ENCODE results near the gene SFRP5.

The SFRP5 gene

DNA sequence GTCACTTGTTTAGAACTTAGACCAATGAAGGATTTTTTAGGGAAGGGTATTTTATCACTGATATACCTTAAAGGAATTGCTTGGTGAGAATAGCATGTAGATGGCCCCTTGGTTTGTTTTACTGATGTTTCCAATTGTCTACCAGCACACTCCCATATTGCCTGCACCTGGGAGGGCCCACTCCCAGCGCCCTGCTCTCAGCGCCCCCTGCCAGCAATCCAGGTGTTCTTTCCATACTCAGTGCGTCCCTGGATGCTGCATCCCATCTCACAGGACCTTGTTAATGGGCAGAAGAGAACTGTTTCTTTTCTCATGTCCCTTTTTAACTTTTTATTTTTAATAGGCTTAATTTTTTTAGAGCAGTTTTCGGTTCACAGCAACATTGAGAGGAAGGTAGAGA, 24.1 kb upstream of the SFRP5 start:
- Histone ChIP-seq H3K27me3 (ENCODE audit: insufficient read depth, low read length) (no peaks in the 10 kb centered on the region), H4K20me1 (ENCODE audit: insufficient read depth, low read length) (no peaks in the 10 kb centered on the region), H2AFZ (ENCODE audit: low read length) (no peak overlapping the region), H3K9me3 (ENCODE audit: low read length) (no peaks in the 10 kb centered on the region), H3K79me2 (ENCODE audit: insufficient read depth, low read length) (no peaks in the 10 kb centered on the region), H3K36me3 (ENCODE audit: insufficient read depth, low read length) (no peaks in the 10 kb centered on the region; the same call in 1 of the 2 replicates), H3F3A (ENCODE audit: insufficient read depth, low read length) (no peaks in the 10 kb centered on the region), H3K9me2 (ENCODE audit: low read depth, low read length) (no peaks in the 10 kb centered on the region), H3K4me2 (ENCODE audit: low read length) (no peak overlapping the region), H3K9ac (ENCODE audit: low read length) (no peak overlapping the region), H3K4me3 (ENCODE audit: low read depth, low read length, poor library complexity, severe bottlenecking) (no peak overlapping the region), H3K27ac (ENCODE audit: low read depth, low read length, poor library complexity, severe bottlenecking) (no peak overlapping the region), H3K4me1 (ENCODE audit: insufficient read depth, low read length, severe bottlenecking) (no peaks in the 10 kb centered on the region)
- TF ChIP-seq, protein P1, sequence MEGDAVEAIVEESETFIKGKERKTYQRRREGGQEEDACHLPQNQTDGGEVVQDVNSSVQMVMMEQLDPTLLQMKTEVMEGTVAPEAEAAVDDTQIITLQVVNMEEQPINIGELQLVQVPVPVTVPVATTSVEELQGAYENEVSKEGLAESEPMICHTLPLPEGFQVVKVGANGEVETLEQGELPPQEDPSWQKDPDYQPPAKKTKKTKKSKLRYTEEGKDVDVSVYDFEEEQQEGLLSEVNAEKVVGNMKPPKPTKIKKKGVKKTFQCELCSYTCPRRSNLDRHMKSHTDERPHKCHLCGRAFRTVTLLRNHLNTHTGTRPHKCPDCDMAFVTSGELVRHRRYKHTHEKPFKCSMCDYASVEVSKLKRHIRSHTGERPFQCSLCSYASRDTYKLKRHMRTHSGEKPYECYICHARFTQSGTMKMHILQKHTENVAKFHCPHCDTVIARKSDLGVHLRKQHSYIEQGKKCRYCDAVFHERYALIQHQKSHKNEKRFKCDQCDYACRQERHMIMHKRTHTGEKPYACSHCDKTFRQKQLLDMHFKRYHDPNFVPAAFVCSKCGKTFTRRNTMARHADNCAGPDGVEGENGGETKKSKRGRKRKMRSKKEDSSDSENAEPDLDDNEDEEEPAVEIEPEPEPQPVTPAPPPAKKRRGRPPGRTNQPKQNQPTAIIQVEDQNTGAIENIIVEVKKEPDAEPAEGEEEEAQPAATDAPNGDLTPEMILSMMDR (IDR thresholded peaks at IDR 0.05; ENCODE audit: low read length), result no peak

DNA sequence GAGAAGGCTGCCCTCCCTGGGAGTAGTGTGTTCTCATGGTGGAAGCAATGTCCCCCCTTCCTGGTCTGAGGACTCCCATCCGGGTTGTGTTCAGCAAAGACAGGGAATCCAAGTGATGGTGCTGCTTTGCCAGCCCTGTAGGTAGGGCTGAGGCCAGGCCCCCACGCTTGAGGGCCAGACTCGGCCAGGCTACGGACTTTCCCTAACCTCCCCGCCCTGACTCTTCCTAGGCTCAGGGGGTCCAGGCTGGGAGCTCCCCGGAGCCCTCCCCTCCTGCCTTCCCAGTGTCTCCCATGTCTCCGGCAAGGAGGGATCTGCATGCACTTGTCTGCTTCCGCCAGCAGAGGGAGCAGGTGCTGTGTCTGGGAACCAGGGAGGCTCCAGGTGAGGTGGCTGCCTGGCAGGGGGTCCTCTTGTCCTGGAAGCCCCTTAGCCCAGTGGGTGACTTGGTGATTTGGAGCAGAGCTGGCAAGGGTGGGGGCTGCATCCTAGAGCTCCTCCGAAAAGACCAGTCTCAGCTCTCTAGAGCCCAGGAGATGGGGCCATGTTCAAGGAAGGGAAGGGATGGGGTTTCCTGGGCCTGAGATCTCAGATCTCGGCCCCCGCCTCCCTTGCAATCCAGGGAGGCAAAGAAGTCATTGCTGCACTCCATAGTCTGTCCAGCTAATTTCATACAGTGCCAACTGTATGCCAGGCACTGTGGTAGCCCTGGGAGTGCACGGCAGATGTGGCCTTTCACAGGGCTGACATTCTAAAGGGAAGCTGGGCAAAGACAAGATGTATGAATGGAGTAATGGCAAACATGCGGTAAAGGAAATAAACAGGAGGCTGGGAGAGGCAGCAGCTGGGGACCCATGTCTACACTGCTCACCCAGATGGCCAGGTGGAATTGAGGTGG, 20.3 kb upstream of the SFRP5 start:
- Histone ChIP-seq H3K27ac (ENCODE audit: low read depth, low read length, poor library complexity, severe bottlenecking) (no peak overlapping the region), H3F3A (ENCODE audit: insufficient read depth, low read length) (no peaks in the 10 kb centered on the region), H3K9me3 (ENCODE audit: low read length) (no peaks in the 10 kb centered on the region), H3K36me3 (ENCODE audit: insufficient read depth, low read length) (no peaks in the 10 kb centered on the region), H4K20me1 (ENCODE audit: insufficient read depth, low read length) (no peaks in the 10 kb centered on the region), H3K27me3 (ENCODE audit: insufficient read depth, low read length) (no peaks in the 10 kb centered on the region), H3K79me2 (ENCODE audit: insufficient read depth, low read length) (no peaks in the 10 kb centered on the region), H3K4me3 (ENCODE audit: low read depth, low read length, poor library complexity, severe bottlenecking) (no peak overlapping the region), H3K4me2 (ENCODE audit: low read length) (no peak overlapping the region), H3K4me1 (ENCODE audit: insufficient read depth, low read length, severe bottlenecking) (no peaks in the 10 kb centered on the region), H3K9ac (ENCODE audit: low read length) (no peak overlapping the region), H2AFZ (ENCODE audit: low read length) (no peak overlapping the region), H3K9me2 (ENCODE audit: low read depth, low read length) (no peaks in the 10 kb centered on the region)
- TF ChIP-seq EZH2 (IDR thresholded peaks at IDR 0.05; ENCODE audit: borderline replicate concordance, low read length), result no peak
- TF ChIP-seq, protein P1 (IDR thresholded peaks at IDR 0.05; ENCODE audit: low read length), result peak; percentile 62

DNA sequence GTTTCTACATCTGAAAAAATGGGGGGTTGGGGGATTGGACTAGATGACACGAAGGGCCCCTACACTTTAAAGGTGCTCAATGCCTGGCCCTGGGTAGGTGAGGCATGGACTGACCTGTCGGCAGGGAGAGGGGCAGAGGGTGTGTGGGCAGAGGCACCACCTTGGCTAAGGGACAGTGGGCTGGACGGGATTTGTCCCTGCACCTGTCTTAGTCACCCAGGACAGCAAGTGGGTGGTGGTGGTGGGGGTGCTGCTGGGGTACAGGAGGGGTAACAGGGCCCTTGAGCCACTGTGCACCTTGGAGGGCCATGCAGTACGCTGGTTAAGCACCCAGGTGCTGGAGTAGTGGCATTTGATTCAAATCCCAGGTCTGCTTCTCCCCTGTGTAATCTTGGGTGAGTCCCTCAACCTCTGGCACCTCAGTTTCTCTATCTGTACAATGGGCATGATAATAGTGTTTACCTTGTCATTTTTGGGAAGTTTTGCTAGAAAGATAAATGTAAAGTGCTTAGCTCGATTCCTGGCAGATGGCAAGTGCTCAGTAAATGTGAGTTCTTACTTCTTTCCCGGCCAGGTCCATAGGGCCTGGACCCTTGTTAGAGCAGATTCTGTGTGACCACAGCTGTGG, 18.1 kb upstream of the SFRP5 start:
- no peak overlapping the region for H3K4me2 ChIP-seq (ENCODE audit: low read length)
- no peak overlapping the region for H3K4me3 ChIP-seq (ENCODE audit: low read depth, low read length, poor library complexity, severe bottlenecking)
- no peaks in the 10 kb centered on the region for H3K4me1 ChIP-seq (ENCODE audit: insufficient read depth, low read length, severe bottlenecking)
- H3F3A ChIP-seq (ENCODE audit: insufficient read depth, low read length), result no peaks in the 10 kb centered on the region
- no peaks in the 10 kb centered on the region for H3K79me2 ChIP-seq (ENCODE audit: insufficient read depth, low read length)
- no peak overlapping the region for H3K27ac ChIP-seq (ENCODE audit: low read depth, low read length, poor library complexity, severe bottlenecking)
- H3K9ac ChIP-seq (ENCODE audit: low read length), result no peak overlapping the region
- no peaks in the 10 kb centered on the region for H3K27me3 ChIP-seq (ENCODE audit: insufficient read depth, low read length)
- H3K9me2 ChIP-seq (ENCODE audit: low read depth, low read length), result no peaks in the 10 kb centered on the region
- no peaks in the 10 kb centered on the region for H3K9me3 ChIP-seq (ENCODE audit: low read length)
- H4K20me1 ChIP-seq (ENCODE audit: insufficient read depth, low read length), result no peaks in the 10 kb centered on the region
- no peaks in the 10 kb centered on the region for H3K36me3 ChIP-seq (ENCODE audit: insufficient read depth, low read length)
- H2AFZ ChIP-seq (ENCODE audit: low read length), result no peak overlapping the region
- no peak for TF ChIP-seq EZH2 (IDR thresholded peaks at IDR 0.05; ENCODE audit: borderline replicate concordance, low read length)
- TF ChIP-seq, protein P1 (IDR thresholded peaks at IDR 0.05; ENCODE audit: low read length), result no peak
